Left lung (tissue), 10 donors: ENCODE measurements around the gene DCC. TPM values are rescaled to one million over a fixed set of nuclear protein-coding genes. Genes with fewer than 3 reads are reported as not detected.

Experiments
- ATAC-seq: fragments of 200-7000 bp; cut with Tn5 transposase; one replicate; pipeline ENCODE4 v1.9.1; 2020; ENCODE audit warnings: moderate library complexity
- DNase-seq, 4 donors: peaks; one replicate each; pipeline ENCODE4 v3.0.0-alpha.2; 2013 to 2020
- H3K27ac ChIP-seq, 2 donors: fragments of 200-600 bp; sonication (generic) in 1 of 2; one replicate each; pipeline versions ENCODE4 v1.5.0 to v1.8.0; 2020 to 2021
- H3K27me3 ChIP-seq, 2 donors: fragments of 200-600 bp; sonication (generic) in 1 of 2; one replicate each; pipeline versions ENCODE4 v1.5.0 to v1.8.0; 2020 to 2021
- H3K36me3 ChIP-seq, 2 donors: fragments of 200-600 bp; sonication (generic) in 1 of 2; one replicate each; pipeline versions ENCODE4 v1.5.0 to v1.8.0; 2020 to 2021
- H3K4me1 ChIP-seq, 2 donors: fragments of 200-600 bp; one replicate each; pipeline ENCODE4 v1.8.0; 2021
- H3K4me3 ChIP-seq, 2 donors: fragments of 200-600 bp; sonication (generic) in 1 of 2; one replicate each; pipeline versions ENCODE4 v1.5.0 to v1.8.0; 2020 to 2021; ENCODE audit warnings: mild to moderate bottlenecking in 1 of 2
- H3K9me3 ChIP-seq, 2 donors: fragments of 200-600 bp; sonication (generic) in 1 of 2; one replicate each; pipeline versions ENCODE4 v1.5.0 to v1.8.0; 2020 to 2021
- intact Hi-C, 2 donors: fragments of 100-400 bp; cut with DNase I; formaldehyde crosslinking; loops; one replicate each; pipeline versions ENCODE4 v1.11.2 to v1.14.2; 2022
- polyA plus RNA-seq, 6 donors: library from polyadenylated mRNA; unstranded; fragments of 120-200 nt; gene quantifications; one replicate each; pipeline ENCODE4 v1.2.1, GENCODE V29; 2013; ENCODE audit not compliant: insufficient read length in 6 of 6
- total RNA-seq, 2 donors: library from RNA; stranded (reverse); fragmentation: NEBNext Ultra II Directional; extraction: Animal tissue kit (Norgen Biotek cat#: 25700); gene quantifications; one replicate each; pipeline ENCODE4 v1.2.1, GENCODE V29; 2021
- TF ChIP-seq, protein P1 (sequence below), 2 donors: fragments of 200-600 bp; sonication (generic) in 1 of 2; IDR thresholded peaks; one replicate each; pipeline versions ENCODE4 v1.5.0 to v1.8.0; 2021; ENCODE audit warnings: antibody characterized with exemption in 2 of 2
- donor health status: DM: no; HTN: yes; CAD: no.
- donor health status: DM: no; HTN: no; CAD: no.

The DCC gene
- total and polyA plus RNA-seq, 8 donors: 0.61 to 3.5 (median 2.1) TPM

DNA sequence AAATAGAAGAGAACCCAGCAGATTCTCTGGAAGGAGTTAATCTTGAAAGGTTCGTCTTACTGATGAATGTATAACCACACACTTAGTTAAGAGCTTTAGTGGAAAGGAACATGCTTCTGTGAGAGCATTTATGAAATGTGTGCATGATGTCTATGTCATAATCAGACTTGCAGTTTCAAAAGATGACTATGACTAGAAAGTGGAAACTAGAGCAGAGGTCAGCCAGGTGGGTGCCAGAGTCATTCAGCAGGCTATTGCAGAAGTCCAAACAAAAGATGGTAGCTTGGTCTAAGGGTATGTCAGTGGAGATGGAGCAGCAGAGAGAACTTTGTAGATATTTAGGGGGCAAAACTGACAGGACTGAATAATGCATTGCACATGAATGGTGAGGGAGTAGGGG lies 825.8 kb downstream of the DCC start:
- Histone ChIP-seq H3K9me3 (peaks cover 0 to 2% of the 10 kb centered on the region in 2 donors), H3K27me3 (no peaks in the 10 kb centered on the region), H3K36me3 (no peaks in the 10 kb centered on the region), H3K27ac (no peak overlapping the region), H3K4me3 (no peak overlapping the region), H3K4me1 (no peaks in the 10 kb centered on the region)
- TF ChIP-seq, protein P1, sequence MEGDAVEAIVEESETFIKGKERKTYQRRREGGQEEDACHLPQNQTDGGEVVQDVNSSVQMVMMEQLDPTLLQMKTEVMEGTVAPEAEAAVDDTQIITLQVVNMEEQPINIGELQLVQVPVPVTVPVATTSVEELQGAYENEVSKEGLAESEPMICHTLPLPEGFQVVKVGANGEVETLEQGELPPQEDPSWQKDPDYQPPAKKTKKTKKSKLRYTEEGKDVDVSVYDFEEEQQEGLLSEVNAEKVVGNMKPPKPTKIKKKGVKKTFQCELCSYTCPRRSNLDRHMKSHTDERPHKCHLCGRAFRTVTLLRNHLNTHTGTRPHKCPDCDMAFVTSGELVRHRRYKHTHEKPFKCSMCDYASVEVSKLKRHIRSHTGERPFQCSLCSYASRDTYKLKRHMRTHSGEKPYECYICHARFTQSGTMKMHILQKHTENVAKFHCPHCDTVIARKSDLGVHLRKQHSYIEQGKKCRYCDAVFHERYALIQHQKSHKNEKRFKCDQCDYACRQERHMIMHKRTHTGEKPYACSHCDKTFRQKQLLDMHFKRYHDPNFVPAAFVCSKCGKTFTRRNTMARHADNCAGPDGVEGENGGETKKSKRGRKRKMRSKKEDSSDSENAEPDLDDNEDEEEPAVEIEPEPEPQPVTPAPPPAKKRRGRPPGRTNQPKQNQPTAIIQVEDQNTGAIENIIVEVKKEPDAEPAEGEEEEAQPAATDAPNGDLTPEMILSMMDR (IDR thresholded peaks at IDR 0.05): no peak
- intact Hi-C loops: no loop called here
- DNase-seq: no peak
- no peak for ATAC-seq

DNA sequence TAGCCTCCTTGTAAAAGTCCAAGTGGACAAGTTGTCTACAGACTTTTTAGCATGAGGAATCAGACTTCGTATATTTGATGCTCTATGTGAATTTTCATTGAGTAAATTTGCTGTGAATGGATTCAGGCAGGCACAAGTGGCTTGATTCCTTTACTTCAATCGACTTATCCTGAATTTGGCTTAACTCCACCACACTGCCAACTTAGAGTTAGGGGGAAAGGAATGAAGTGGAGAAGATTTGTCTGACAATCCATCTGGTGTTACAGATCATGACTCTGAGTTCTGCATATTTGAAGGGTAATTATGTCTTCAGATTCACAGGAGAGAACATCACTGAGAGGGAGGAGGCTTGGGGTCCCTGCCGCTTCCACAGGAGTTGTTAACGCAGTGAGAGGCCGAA lies 829.3 kb downstream of the DCC start:
- Histone ChIP-seq H3K4me1 (no peaks in the 10 kb centered on the region), H3K36me3 (no peaks in the 10 kb centered on the region), H3K27me3 (no peaks in the 10 kb centered on the region), H3K4me3 (no peak overlapping the region), H3K27ac (no peak overlapping the region), H3K9me3 (peaks cover 0 to 2% of the 10 kb centered on the region in 2 donors)
- no peak for ATAC-seq
- intact Hi-C loops: no loop called here
- DNase-seq: no peak
- TF ChIP-seq, protein P1 (IDR thresholded peaks at IDR 0.05): no peak

DNA sequence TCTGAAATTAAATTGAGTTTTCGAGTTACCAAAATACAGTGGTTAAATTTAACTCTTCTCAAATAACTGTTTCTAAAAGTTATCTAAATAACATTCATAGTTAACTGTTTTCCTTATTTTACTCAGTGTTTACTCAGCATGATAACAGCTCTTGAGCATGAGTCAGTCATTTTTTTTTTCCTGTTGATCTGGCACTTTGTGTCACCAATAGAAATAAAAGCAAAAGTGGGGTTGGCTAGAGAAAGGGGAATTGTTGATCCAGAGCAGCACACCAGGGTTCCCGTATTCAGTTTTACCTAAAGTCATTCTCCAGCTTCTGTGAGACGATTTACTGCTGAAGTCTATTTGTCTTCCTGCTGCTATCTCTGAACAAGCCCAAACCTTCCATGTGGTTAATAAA lies 851.6 kb downstream of the DCC start:
- TF ChIP-seq, protein P1 (IDR thresholded peaks at IDR 0.05): no peak
- Histone ChIP-seq H3K9me3 (no peaks in the 10 kb centered on the region), H3K4me1 (no peaks in the 10 kb centered on the region), H3K36me3 (no peaks in the 10 kb centered on the region), H3K4me3 (no peak overlapping the region), H3K27ac (no peak overlapping the region), H3K27me3 (no peaks in the 10 kb centered on the region)
- peak; percentile 56 for ATAC-seq
- DNase-seq: no peak
- intact Hi-C loops: no loop called here

DNA sequence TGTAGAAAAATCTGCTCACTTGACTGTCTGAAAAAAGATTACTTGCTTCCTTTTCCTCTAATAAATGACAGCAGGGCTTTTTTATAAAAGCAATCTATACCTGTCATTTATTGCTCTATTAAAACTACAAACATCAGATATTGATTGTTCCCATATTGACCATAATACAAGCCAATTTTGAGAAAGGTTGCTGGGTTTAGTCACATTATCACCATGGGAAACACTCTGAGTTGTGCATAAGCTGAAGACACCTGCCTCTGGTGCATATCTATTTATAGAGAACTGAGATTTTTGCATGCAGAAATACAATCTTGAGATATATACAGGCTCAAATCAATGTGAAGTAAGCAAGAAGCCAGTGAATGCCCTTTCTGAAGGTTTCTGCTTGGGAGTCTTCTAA lies 853.9 kb downstream of the DCC start:
- DNase-seq (no peak), ATAC-seq (no peak)
- intact Hi-C loops: no loop called here
- no peaks in the 10 kb centered on the region for H3K27me3 ChIP-seq
- H3K4me3 ChIP-seq: no peak overlapping the region
- H3K4me1 ChIP-seq: no peaks in the 10 kb centered on the region
- TF ChIP-seq, protein P1 (IDR thresholded peaks at IDR 0.05): no peak
- no peaks in the 10 kb centered on the region for H3K36me3 ChIP-seq
- H3K9me3 ChIP-seq: no peaks in the 10 kb centered on the region
- H3K27ac ChIP-seq: no peak overlapping the region

DNA sequence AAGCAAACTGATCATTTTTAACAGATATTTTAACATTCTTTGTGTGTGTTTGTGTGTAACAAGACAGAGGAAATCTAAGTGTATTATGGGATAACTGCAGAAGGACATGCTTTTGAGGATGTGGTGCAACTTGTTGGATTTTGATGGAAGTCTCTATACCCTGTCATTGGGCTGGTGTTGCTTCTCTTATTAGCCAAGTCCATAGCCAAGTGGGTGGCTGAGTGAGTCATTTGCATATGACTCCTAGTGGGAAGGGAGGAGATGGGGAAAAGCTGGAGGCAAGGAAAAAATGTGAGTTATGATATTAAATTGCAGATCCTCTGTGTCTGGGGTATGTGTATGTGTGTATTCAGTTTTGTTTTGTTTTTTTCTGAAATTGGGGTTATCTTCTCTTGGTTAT lies 879.9 kb downstream of the DCC start:
- intact Hi-C loops: no loop called here
- Histone ChIP-seq H3K36me3 (no peaks in the 10 kb centered on the region), H3K27me3 (no peaks in the 10 kb centered on the region), H3K9me3 (no peaks in the 10 kb centered on the region), H3K27ac (no peak overlapping the region), H3K4me3 (no peak overlapping the region), H3K4me1 (no peaks in the 10 kb centered on the region)
- TF ChIP-seq, protein P1 (IDR thresholded peaks at IDR 0.05): no peak
- no peak for ATAC-seq
- no peak for DNase-seq
